ENCODE data around the gene NAA60.

DNA sequence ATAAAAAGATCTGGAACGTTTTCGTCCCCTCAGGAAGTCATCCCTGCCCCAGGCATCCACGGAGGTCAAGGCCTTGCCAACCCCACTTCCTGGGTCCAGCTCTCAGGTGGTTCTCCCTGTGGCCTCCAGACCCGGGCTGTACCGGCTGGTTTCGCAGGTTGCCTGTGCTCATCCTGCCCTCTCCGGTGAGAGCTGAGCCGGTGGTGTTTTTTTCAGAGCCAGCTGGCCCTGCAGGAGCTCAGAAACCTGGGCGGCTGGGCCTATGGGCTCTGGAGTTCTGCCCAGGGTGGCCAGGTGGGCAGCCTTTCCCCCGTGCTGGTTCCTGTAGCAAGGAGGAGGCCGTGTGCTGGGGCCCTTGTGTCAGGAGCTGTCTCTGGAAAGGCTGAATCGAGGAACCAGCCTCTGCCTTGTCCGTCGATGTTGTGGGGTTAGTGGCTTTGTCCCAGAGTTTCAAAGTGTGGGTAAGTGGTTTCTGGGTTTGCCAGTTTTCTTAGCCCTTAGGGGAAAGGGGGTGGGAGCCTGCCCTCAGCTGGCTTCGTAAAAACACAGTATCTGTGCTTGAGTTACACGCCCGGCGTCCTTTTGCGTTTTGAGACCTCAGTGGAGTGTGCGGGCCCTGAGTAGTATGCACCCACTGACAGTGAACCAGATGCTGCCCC lies 28.2 kb downstream of the NAA60 start:
- TF ChIP-seq, protein P1, sequence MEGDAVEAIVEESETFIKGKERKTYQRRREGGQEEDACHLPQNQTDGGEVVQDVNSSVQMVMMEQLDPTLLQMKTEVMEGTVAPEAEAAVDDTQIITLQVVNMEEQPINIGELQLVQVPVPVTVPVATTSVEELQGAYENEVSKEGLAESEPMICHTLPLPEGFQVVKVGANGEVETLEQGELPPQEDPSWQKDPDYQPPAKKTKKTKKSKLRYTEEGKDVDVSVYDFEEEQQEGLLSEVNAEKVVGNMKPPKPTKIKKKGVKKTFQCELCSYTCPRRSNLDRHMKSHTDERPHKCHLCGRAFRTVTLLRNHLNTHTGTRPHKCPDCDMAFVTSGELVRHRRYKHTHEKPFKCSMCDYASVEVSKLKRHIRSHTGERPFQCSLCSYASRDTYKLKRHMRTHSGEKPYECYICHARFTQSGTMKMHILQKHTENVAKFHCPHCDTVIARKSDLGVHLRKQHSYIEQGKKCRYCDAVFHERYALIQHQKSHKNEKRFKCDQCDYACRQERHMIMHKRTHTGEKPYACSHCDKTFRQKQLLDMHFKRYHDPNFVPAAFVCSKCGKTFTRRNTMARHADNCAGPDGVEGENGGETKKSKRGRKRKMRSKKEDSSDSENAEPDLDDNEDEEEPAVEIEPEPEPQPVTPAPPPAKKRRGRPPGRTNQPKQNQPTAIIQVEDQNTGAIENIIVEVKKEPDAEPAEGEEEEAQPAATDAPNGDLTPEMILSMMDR (IDR thresholded peaks at IDR 0.05) = no peak
- TF ChIP-seq POLR2A (IDR thresholded peaks at IDR 0.05) = no peak
